ENCODE data around the gene MAT1A.

- TF ChIP-seq POLR2AphosphoS5 (IDR thresholded peaks at IDR 0.05): no peak
- no peak for TF ChIP-seq POLR2A (IDR thresholded peaks at IDR 0.05)
- no peak for TF ChIP-seq CTCF (IDR thresholded peaks at IDR 0.05)
- no peak for TF ChIP-seq EP300 (IDR thresholded peaks at IDR 0.05)
Observed at GRCh38 chr10:80323311-80323710, 33.9 kb upstream of the MAT1A start.

Measured in stomach (tissue), 4 donors.